Kidney (tissue), 14 donors: ENCODE data around the gene IDI1. TPM values are rescaled to one million over a fixed set of nuclear protein-coding genes. Genes with fewer than 3 reads are reported as not detected.

ENCODE experiments used
- DNase-seq, 5 donors: peaks; one replicate each; pipeline ENCODE4 v3.0.0-alpha.2; 2013 to 2020
- FAIRE-seq: peaks from 2 replicates; lab custom pipeline; 2012; peaks lifted over from hg19 to GRCh38; lab: Jason Lieb, UNC
- H3K27ac ChIP-seq, 2 donors: one replicate each; pipeline ENCODE4 v1.7.0; 2013; ENCODE audit warnings: low read depth in 2 of 2, low read length in 2 of 2, inconsistent platforms in 1 of 2
- H3K27me3 ChIP-seq: one replicate; pipeline ENCODE4 v1.7.1; 2013; ENCODE audit warnings: low read length, inconsistent platforms; ENCODE audit not compliant: control insufficient read depth, insufficient read depth
- H3K36me3 ChIP-seq, 3 donors: one replicate each; pipeline versions ENCODE4 v1.7.0 to v1.7.1; 2013; ENCODE audit warnings: low read length in 3 of 3, control low read depth in 1 of 3, inconsistent platforms in 1 of 3; ENCODE audit not compliant: insufficient read depth in 3 of 3, control insufficient read depth in 2 of 3
- H3K4me1 ChIP-seq, 3 donors: one replicate each; pipeline versions ENCODE4 v1.7.0 to v1.7.1; 2013; ENCODE audit warnings: low read length in 3 of 3, inconsistent platforms in 1 of 3, low read depth in 1 of 3; ENCODE audit not compliant: control insufficient read depth in 2 of 3, insufficient read depth in 2 of 3
- H3K4me3 ChIP-seq, 3 donors: one replicate each; pipeline versions ENCODE4 v1.7.0 to v1.8.1; 2013; ENCODE audit warnings: low read length in 3 of 3, control low read depth in 1 of 3, inconsistent platforms in 1 of 3
- H3K9ac ChIP-seq, 3 donors: one replicate each; pipeline versions ENCODE4 v1.7.0 to v1.7.1; 2013; ENCODE audit warnings: low read length in 3 of 3, control low read depth in 1 of 3, inconsistent platforms in 1 of 3
- H3K9me3 ChIP-seq, 3 donors: one replicate each; pipeline versions ENCODE4 v1.7.0 to v1.7.1; 2013; ENCODE audit warnings: low read length in 3 of 3, control low read depth in 1 of 3, inconsistent platforms in 1 of 3; ENCODE audit not compliant: control insufficient read depth in 2 of 3, insufficient read depth in 1 of 3
- intact Hi-C: fragments of 100-400 bp; cut with DNase I; formaldehyde crosslinking; loops from one replicate; pipeline ENCODE4 v1.11.1; 2022
- polyA plus RNA-seq: library from polyadenylated mRNA; stranded (reverse); fragments of 350-450 nt; fragmentation: Illumina TruSeq; extraction: RNeasy Lipid Tissue Mini Kit (QIAGEN cat#74804); gene quantifications from one replicate; pipeline ENCODE4 v1.2.3, GENCODE V29; 2014; ENCODE audit warnings: low read depth, low replicate concordance; ENCODE audit not compliant: insufficient read depth
- total RNA-seq: library from RNA; stranded (reverse); fragmentation: NEBNext Ultra II Directional; extraction: Animal tissue kit (Norgen Biotek cat#: 25700); gene quantifications from one replicate; pipeline ENCODE4 v1.2.1, GENCODE V29; 2021
- TF ChIP-seq, protein P1 (sequence below): IDR thresholded peaks from 3 replicates; pipeline ENCODE4 v1.5.1; 2012; ENCODE audit warnings: mild to moderate bottlenecking, moderate library complexity, borderline replicate concordance; ENCODE audit not compliant: insufficient read depth; ENCODE audit errors: extremely low read depth
- donor health status: control.
- donor health status: control.
- donor health status: control.
- donor health status: control.
- donor health status: control.
- donor health status: DM: yes; HTN: yes; CAD: no.
- donor health status: Normal renal cell carcinoma (clear cell type).

IDI1 gene
- total and polyA plus RNA-seq, 2 donors from 2014 or later, result 27.5 to 59.7 TPM

DNA sequence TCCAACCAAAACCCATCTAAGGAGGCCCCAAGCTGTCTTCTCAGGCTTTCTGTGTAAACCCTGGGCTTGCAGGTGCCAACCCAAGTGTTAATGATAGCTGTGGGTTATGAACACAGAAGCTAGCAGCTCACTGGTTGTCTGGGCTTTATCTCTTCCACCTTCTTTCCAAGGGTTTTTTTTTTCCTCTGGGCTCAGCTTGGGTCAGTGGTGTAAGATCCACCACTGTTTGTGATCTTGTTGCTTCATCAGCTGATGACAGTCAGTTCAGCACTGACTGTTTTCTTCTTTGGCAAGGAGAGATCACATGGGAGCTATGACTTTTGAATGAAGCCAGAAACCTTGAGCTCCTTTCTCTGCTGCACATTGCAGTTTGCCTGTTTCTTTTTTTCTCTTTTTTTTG, 56.0 kb downstream of the IDI1 start:
- no peaks in the 10 kb centered on the region for H3K27me3 ChIP-seq
- peaks cover 0 to 4% (median 4%) of the 10 kb centered on the region in 3 donors for H3K4me1 ChIP-seq
- H3K36me3 ChIP-seq, result peaks cover 7 to 33% (median 20%) of the 10 kb centered on the region in 3 donors
- H3K9me3 ChIP-seq, result no peaks in the 10 kb centered on the region
- DNase-seq (no peak), FAIRE-seq (no peak)
- TF ChIP-seq, protein P1, sequence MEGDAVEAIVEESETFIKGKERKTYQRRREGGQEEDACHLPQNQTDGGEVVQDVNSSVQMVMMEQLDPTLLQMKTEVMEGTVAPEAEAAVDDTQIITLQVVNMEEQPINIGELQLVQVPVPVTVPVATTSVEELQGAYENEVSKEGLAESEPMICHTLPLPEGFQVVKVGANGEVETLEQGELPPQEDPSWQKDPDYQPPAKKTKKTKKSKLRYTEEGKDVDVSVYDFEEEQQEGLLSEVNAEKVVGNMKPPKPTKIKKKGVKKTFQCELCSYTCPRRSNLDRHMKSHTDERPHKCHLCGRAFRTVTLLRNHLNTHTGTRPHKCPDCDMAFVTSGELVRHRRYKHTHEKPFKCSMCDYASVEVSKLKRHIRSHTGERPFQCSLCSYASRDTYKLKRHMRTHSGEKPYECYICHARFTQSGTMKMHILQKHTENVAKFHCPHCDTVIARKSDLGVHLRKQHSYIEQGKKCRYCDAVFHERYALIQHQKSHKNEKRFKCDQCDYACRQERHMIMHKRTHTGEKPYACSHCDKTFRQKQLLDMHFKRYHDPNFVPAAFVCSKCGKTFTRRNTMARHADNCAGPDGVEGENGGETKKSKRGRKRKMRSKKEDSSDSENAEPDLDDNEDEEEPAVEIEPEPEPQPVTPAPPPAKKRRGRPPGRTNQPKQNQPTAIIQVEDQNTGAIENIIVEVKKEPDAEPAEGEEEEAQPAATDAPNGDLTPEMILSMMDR, result no peak
- H3K27ac ChIP-seq, result no peak overlapping the region
- intact Hi-C loops, result no loop called here
- no peak overlapping the region for H3K4me3 ChIP-seq
- no peak overlapping the region for H3K9ac ChIP-seq

DNA sequence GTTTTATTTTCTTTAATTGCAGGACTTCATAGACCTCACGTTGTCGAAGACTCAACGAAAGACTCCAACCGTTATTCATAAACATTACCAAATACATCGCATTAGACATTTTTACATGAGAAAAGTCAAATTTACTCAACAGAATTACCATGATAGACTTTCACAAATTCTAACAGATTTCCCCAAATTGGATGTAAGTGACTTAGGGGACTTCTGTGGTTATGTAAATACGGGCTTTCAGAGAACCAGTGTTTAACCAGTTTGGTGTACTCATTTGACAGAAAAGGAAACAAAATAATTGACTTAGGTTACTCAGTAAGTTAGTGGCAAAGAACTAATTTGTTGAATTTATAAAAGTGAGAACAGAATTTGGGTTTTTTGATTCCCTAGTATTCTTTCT, 56.5 kb downstream of the IDI1 start:
- peaks cover 0 to 6% (median 4%) of the 10 kb centered on the region in 3 donors for H3K4me1 ChIP-seq
- TF ChIP-seq, protein P1, result no peak
- H3K9ac ChIP-seq, result no peak overlapping the region
- H3K9me3 ChIP-seq, result no peaks in the 10 kb centered on the region
- DNase-seq, result no peak
- no peaks in the 10 kb centered on the region for H3K27me3 ChIP-seq
- intact Hi-C loops, result no loop called here
- FAIRE-seq, result no peak
- H3K36me3 ChIP-seq, result peaks cover 5 to 30% (median 17%) of the 10 kb centered on the region in 3 donors
- H3K27ac ChIP-seq, result no peak overlapping the region
- H3K4me3 ChIP-seq, result no peak overlapping the region

DNA sequence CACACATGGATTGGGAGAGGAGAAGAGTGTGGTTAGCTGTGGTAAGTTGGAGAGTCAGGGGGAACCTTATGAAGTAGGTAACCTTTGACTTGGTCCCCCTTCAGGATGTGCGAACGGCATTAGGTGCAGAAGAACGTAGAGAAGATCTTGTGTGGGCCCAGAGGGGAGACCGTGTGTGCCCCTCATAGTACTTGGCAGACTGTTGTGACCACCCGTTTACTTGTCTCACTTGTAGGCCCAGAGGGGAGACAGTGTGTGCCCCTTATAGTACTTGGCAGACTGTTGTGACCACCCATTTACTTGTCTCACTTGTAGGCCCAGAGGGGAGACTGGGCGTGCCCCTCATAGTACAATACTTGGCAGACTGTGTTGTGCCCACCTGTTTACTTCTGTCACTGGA, 58.1 kb downstream of the IDI1 start:
- Histone ChIP-seq H3K27me3 (no peaks in the 10 kb centered on the region), H3K36me3 (peaks cover 4 to 17% (median 12%) of the 10 kb centered on the region in 3 donors), H3K27ac (no peak overlapping the region), H3K4me1 (peaks cover 0 to 13% (median 10%) of the 10 kb centered on the region in 3 donors), H3K4me3 (no peak overlapping the region), H3K9me3 (no peaks in the 10 kb centered on the region), H3K9ac (no peak overlapping the region)
- TF ChIP-seq, protein P1, result no peak
- no peak for DNase-seq
- FAIRE-seq, result no peak
- intact Hi-C loops, result no loop called here

Other genes with a start within 250 kb of the IDI1 start
- 96.6 TPM for gene LARP4B, start 117.4 kb downstream of the IDI1 start, total RNA-seq
- 12.9 TPM for gene LARP4B, start 117.4 kb downstream of the IDI1 start, polyA plus RNA-seq
- gene GTPBP4, start 60.7 kb downstream of the IDI1 start, total RNA-seq, result 37.1 TPM
- gene GTPBP4, start 60.7 kb downstream of the IDI1 start, polyA plus RNA-seq, result 18.9 TPM
- gene IDI2, start 23.3 kb downstream of the IDI1 start, total RNA-seq, result not detected
- not detected for gene IDI2, start 23.3 kb downstream of the IDI1 start, polyA plus RNA-seq
- gene WDR37, start 7.3 kb upstream of the IDI1 start, total RNA-seq, result 23.5 TPM
- 6.0 TPM for gene WDR37, start 7.3 kb upstream of the IDI1 start, polyA plus RNA-seq